GM19463 (cell line): ENCODE measurements around the gene SAMM50.

ENCODE experiments used
- ATAC-seq: cut with Tn5 transposase; IDR thresholded peaks from one replicate; pipeline ENCODE4 v1.9.1; 2021; ENCODE audit warnings: mild to moderate bottlenecking, moderate library complexity; ENCODE audit not compliant: unreplicated experiment

Gene SAMM50

DNA sequence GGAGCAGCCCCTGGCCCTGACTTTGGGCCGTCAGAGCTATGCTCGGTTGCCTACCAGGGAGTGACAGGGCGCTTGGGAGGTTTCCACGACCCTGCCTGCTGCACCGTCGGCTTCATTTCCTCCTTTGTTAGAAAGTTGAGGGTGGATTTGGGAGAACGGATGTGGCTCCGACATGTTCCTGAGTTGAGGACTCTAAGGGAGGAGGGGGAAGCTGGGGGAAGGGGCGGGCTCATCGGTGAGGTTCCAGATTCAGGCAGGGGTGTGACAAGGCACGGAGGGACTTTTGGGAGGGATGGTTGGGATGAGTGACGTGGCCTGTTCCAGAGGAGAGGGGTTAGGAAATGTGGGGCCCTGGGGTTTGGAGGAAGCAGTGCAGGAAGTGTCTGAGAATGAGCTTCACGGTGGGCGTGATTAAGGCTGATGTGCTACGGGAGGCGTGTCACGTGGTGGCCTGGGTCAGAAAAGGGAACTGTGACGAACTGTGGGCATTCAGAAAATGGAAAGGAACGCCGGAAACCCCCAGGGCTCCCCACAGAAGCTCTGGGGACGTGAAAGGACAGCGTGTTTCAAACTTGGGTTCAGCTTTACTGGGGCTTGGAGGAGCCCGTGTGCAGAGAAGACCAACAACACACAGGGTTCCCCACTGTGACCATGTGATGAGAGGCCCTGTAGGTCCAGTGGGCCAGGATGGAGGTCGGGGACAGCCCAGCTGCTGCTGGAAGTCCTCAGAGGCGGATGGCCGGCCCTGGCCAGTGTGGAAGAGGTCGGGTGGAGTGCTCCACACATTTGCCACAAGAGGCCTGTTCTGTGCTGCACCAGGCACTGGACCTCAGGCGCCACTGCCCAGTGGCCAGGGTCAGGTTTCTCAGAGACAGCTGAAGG is 71.6 kb downstream of the SAMM50 start:
- ATAC-seq = peak; percentile 42

DNA sequence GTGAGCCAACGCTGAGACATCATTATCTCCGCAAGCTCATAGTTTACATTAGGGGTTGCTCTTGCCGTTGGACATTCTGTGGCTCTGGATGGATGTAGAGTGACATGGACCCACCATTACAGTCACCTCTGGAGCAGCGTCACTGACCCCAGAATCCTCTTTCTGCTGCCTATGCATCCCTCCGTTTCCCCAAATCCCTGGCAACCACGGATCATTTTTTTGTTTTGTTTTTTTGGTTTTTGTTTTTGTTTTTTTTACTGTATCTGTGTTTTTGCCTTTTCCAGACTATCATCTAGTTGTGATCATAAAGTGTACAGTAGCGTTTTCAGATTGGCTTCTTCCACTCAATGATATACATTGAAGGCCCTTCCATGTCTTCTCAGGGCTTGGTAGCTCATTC is 72.8 kb downstream of the SAMM50 start:
- no peak for ATAC-seq

DNA sequence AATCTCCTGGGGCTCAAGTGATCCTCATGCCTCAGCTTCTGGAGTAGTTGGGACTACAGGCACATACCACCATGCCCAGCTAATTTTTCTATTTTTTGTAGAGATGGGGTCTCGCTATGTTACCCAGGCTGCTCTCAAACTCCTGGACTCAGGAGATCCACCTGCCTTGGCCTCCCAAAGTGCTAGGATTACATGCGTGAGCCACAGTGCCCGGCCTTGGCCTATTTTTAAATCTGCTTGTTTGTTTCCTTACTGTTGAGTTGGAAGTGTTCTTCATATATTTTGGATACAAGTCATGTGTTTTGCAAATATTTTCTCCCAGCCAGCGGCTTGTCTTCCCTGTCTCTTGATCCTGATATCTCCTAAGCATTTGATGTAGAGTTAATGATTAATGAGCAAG is 73.8 kb downstream of the SAMM50 start:
- no peak for ATAC-seq

DNA sequence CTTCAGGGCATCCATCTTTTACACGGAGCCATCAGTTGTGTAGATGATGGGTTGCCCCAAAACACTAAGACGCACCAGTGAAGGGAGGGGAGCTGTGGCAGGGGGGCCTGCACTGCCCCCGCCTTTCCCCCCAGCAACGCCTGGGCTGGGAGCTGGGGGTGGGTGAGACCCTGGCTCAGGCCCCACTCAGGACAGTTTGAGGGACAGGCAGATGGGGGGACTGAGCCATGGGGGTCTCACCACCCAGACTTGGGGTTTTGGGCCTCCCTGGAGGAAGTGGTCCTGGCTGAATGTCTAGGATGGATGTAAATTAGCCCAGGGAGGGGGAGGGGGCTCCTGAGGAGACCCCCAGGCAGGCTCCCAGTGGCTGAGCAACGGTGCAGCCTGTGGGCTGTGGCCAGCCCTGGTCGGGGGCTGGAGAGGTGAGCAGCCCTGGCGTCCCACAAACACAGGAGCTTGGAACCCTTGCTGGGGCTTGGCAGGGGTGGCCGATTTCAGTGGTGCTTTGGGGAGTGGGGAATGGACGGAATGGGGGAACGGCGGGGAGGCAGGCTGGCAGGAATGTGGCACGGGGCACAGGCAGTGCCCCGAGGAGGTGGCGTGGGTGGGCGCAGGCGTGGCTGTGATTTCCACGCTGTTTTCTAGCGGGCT is 74.9 kb downstream of the SAMM50 start:
- ATAC-seq = no peak

DNA sequence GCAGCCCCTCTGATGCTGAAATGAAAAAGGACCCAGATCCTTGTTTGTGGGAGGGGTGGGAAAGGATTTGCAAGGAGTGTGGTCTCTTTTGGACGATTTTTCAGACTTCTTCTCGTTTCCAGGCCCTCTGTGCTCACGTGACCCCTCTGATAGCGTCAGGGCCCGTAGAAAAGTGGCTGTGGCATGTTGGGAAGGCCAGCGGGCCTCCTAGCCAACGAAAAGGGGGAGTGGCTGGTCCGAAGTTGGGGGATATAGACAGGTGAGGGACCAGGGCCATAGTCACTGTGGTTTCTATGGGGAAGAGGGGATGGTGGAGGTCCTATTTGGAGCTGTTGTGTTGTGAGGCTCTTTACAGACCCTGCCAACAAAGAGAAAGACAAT is 75.5 kb downstream of the SAMM50 start:
- ATAC-seq = no peak

DNA sequence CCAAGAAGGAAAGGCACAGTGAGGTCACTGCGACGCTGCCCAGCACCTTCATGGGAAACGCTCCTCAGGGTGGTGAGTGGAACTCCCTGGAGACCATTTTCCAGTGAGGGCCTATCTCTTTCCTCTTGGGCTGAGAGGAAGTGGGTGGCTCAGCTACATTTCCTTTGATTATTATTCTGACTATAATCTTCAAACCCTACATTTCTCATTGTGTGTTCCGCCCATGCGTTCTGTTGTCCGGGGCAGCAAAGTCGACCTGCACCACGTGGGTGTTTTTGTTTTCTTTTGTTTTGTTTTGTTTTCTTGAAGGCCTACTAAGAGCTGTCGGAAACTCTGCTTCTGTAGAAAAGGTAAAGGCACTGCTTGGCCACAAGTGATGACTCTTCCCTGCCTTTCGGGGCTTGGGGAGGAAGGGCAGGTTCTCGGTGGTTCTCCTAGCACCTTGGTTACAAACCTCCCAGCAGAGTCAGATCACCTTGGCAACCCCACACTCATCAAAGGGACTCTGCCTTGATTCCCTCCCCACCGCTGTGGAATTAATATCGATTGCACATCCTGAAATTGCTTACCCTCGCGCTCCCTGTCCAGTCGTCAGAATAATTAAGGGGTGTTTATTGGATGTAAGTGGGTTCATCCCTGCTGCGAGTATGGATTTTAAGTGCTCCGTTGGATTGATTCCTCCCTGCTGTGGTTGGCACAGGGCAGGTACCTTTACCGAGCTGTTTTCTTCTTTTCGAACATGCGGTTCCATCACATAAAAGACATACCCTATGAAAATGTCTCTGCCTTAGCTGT is 76.1 kb downstream of the SAMM50 start:
- ATAC-seq = no peak

DNA sequence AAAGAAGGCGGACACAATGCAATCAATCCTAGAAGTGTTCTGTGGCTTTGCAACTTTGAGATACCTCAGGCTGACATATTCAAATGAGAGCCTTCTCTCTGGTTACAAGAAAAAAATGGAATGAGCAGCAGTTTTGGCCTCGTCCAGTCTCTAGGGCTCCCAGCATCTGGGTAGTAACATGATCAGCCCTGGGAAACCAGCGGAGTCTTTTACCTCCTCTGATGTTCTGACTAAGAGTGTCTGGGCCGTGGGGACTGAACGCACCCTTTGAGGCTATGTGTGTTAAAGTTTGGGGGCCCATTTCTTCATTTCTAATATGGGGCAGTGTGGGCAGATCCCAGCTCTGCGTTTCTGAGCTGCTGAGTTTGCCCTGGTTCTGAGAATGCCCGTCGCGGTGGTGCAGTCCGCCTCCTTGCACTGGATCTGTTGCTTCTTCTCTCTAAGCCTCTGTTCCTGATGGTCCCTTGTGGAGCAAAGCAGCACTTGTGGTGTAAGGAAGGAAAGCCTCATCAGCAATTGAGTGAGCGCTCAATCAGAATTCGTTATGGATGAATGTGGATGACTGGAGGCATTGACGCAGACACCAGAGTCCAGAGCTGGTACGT is 77.0 kb downstream of the SAMM50 start:
- ATAC-seq = no peak

DNA sequence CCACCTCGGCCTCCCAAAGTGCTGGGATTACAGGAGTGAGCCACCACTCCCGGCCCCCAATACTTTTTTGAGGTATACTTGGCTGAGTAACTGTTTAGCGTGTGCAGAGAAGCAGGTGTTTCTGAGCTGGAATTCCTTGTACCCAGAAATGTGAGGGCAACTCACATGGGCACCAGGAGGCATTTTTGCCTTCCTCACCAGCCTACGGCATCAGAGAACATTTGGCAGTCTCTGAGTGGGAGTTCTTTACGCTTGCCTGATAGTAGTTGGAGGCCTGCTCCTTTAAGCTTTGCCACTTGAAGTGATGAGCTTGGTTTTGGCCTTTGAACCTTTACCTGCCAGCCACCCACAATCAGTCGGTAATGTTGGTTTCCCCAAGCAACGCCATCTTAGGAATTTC is 78.0 kb downstream of the SAMM50 start:
- ATAC-seq = no peak

DNA sequence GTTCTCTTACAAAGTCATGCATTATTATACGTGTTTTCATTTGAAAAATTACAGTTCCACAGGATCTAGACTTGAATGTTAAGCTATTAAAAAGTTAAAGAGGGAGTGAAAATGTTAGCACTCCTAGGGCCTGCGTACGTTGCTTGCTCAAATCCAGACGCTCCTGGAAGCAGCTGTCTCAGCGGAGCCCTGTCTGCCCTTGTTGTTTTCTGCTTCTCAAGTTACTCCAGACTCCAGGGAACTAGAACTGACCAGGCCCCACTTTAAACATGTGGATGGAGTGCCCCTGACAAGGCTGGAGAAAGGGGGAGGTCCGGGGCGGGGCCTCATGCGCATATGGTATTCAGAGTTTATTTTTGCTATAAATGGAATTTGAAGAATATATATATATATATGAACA is 78.5 kb downstream of the SAMM50 start:
- ATAC-seq = no peak

DNA sequence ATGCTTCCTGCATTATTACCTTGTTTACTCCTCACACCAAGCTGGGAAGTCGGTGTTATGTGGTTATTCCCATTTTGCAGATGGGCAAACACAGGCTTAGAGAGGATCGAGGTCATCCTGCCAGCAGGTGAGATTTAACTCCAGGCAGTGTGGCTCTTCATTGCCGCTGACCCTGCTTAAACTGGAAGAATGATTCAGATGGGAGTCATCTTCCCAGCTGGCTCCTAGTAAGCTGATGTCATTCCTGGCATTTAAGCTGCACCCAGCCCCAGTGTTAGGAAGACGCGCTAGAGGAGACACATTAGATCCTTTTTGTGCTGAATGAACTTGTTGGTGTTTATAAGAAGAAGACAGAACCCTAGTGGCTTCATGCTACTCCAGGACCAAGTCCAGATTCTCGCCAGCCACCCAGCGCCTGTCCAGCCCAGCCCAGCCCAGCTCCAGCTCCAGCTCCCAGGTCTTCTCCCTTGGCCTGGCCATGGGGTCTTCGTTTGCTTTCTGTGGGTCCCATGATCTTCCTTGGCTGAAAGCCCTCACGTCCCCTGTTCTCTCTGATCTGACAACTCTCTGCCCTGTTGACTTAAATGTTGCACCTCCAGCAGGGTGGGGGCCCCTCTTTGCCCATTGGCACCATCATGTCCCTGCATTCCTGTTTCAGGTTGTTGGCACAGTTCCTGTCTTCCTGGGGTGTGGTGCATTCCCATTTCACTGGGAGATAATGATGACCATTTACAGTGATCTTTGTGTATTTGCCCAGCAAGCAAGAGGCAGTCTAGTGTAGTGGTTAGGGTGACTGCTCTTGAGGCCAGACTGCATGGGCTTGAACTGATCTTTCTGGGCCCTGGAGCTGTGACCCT is 82.5 kb downstream of the SAMM50 start:
- no peak for ATAC-seq

DNA sequence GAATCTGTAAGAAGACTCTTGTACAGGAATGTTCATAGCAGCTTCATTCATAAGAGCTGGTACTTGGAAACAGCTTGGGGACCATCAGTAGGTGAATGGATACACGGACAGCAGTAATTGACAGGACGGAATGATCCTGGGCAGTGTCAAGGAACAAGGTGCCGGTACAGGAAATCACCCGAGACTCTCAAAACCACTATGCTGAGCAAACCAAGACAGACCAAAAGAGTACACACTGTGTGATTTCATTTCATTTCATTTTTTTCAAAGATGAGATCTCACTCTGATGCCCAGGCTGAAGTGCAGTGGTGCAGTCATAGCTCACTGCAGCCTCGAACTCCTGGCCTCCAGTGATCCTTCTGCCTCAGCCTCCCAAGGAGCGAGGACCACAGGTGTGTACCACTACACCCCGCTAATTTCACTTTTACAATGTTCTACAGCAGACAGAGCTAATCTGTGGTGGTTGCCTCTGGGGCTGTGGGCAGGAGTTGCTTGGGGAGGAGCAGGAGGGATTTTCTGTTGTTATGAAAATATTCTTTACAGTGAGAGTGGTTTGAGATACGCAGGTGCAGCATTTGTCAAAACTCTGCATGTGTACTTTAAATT is 84.4 kb downstream of the SAMM50 start:
- ATAC-seq = no peak

DNA sequence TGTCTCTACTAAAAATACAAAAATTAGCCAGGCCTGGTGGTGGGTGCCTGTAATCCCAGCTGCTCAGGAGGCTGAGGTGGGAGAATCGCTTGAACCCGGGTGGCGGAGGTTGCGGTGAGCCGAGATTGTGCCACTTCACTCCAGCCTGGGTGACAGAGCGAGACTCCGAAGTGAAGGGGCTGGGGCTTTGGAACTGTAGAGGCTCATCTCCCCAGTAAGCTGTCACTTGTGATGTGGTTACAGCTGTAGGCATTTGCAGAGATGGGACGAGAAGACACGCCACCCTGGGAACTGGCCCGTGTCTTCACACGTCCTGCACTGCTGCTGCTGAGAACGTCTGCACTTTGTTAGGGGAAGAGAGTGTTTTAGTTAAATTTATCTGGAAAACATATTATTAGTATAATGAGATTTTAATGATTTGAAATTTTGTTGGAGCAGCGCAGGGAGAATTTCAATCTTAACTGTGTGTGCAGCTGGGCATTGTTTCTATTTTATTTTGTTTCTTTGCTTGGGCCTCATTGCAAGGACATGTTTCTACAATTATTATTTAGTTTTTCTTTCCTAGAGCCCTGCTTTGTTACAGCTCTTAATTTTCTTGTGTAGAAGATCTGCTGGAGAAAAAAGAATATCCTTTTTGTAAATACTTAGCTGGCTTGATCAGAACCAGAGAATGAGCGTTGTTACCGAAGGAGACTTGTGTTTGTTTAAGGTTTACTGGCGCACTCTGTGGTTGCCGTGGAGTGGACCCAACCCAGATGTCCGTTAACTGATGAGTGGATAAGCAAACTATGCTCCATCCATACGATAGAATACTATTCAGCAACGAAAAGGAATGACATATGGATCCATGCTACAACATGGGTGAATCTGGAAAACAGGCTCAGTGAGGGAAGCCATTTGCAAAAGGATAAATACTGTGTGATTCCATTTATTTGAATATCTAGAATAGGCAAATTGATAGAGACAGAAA is 87.3 kb downstream of the SAMM50 start:
- ATAC-seq = no peak

DNA sequence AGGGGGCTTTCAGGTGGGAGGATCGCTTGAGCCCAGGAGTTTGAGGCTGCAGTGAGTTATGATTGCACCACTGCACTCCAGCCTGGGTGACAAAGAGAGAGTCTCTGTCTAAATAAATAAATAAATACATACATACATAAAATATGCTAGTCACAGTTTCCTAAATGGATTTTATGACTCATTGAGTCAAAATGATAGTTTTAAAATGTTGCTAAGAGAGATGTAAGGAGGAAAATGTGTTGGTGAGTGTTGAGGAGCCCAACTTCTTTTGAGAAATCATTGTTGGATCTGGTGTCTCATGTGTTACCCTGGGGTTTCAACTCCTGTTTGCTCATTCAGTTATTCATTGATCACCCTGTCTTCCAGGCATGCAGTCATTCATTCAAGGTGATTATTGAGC is 89.9 kb downstream of the SAMM50 start:
- ATAC-seq = no peak
